OCI-LY1 (cell line): ENCODE data around the gene MLLT3.

Source experiments
- H2AFZ ChIP-seq: fragments of 200-600 bp; sonication (generic), shearing (Covaris generic); 2 replicates; pipeline ENCODE4 v1.6.0; 2014; ENCODE audit warnings: antibody characterized with exemption, mild to moderate bottlenecking, low read length
- H3F3A ChIP-seq: fragments of 200-600 bp; sonication (generic), shearing (Covaris generic); 2 replicates; pipeline ENCODE4 v1.6.0; 2014; ENCODE audit warnings: mild to moderate bottlenecking, antibody characterized with exemption, low read length, moderate library complexity; ENCODE audit not compliant: insufficient read depth
- H3K27ac ChIP-seq: fragments of 200-600 bp; sonication (generic); 2 replicates; pipeline ENCODE4 v1.5.1; 2014; ENCODE audit warnings: low read length, mixed run types, mild to moderate bottlenecking, low read depth; ENCODE audit not compliant: poor library complexity, severe bottlenecking
- H3K27me3 ChIP-seq: fragments of 200-600 bp; sonication (generic); 2 replicates; pipeline ENCODE4 v1.6.0; 2014; ENCODE audit warnings: antibody characterized with exemption, mild to moderate bottlenecking, low read length, moderate library complexity; ENCODE audit not compliant: insufficient read depth
- H3K36me3 ChIP-seq: fragments of 200-600 bp; sonication (generic); 2 replicates; pipeline ENCODE4 v1.6.1; 2014; ENCODE audit warnings: mild to moderate bottlenecking, antibody characterized with exemption, low read length, moderate library complexity, mixed read lengths; ENCODE audit not compliant: insufficient read depth
- H3K4me1 ChIP-seq: fragments of 200-600 bp; sonication (generic); 2 replicates; pipeline ENCODE4 v1.5.1; 2014; ENCODE audit warnings: mild to moderate bottlenecking, low read length, moderate library complexity; ENCODE audit not compliant: insufficient read depth, severe bottlenecking
- H3K4me2 ChIP-seq: fragments of 200-600 bp; sonication (generic), shearing (Covaris generic); 2 replicates; pipeline ENCODE4 v1.6.1; 2014; ENCODE audit warnings: low read length
- H3K4me3 ChIP-seq: fragments of 200-600 bp; sonication (generic); 2 replicates; pipeline ENCODE4 v1.5.1; 2014; ENCODE audit warnings: low read length, low read depth, mild to moderate bottlenecking, mixed read lengths; ENCODE audit not compliant: poor library complexity, severe bottlenecking
- H3K79me2 ChIP-seq: fragments of 200-600 bp; shearing (Covaris generic); 2 replicates; pipeline ENCODE4 v1.6.1; 2016; ENCODE audit warnings: mixed run types, low read length, mixed read lengths; ENCODE audit not compliant: insufficient read depth
- H3K9ac ChIP-seq: fragments of 200-600 bp; sonication (generic), shearing (Covaris generic); 2 replicates; pipeline ENCODE4 v1.6.1; 2014; ENCODE audit warnings: mild to moderate bottlenecking, low read length, mixed read lengths
- H3K9me2 ChIP-seq: fragments of 200-600 bp; sonication (generic), shearing (Covaris generic); 2 replicates; pipeline ENCODE4 v1.6.1; 2014; ENCODE audit warnings: low read depth, mild to moderate bottlenecking, low read length, mixed read lengths
- H3K9me3 ChIP-seq: fragments of 200-600 bp; shearing (Covaris generic); 2 replicates; pipeline ENCODE4 v1.6.1; 2014; ENCODE audit warnings: low read length, mixed read lengths
- H4K20me1 ChIP-seq: fragments of 200-600 bp; sonication (generic), shearing (Covaris generic); 2 replicates; pipeline ENCODE4 v1.6.0; 2016; ENCODE audit warnings: mild to moderate bottlenecking, low read length; ENCODE audit not compliant: insufficient read depth
- CTCF ChIP-seq: fragments of 200-600 bp; sonication (generic), shearing (Covaris generic); IDR thresholded peaks from 2 replicates; pipeline ENCODE4 v1.5.1; 2017; ENCODE audit warnings: mild to moderate bottlenecking, antibody characterized with exemption, low read length, moderate library complexity, mixed read lengths
- EZH2 ChIP-seq: fragments of 200-600 bp; sonication (generic), shearing (Covaris generic); IDR thresholded peaks from 2 replicates; pipeline ENCODE4 v1.8.0; 2017; ENCODE audit warnings: borderline replicate concordance, mixed run types, mild to moderate bottlenecking, antibody characterized with exemption, low read length, moderate library complexity, mixed read lengths

The MLLT3 gene

GRCh38 chr9:20480249-20480648 is 142.1 kb downstream of the MLLT3 start:
- Histone ChIP-seq H3K9me2 (no peaks in the 10 kb centered on the region), H3F3A (no peaks in the 10 kb centered on the region), H3K27me3 (no peaks in the 10 kb centered on the region), H4K20me1 (no peaks in the 10 kb centered on the region), H3K9ac (no peak overlapping the region), H3K79me2 (no peaks in the 10 kb centered on the region), H3K27ac (no peak overlapping the region), H3K4me2 (no peak overlapping the region), H3K4me3 (no peak overlapping the region), H3K4me1 (no peaks in the 10 kb centered on the region), H3K9me3 (no peaks in the 10 kb centered on the region), H3K36me3 (no peaks in the 10 kb centered on the region), H2AFZ (no peak overlapping the region)
- TF ChIP-seq CTCF, result no peak
- TF ChIP-seq EZH2, result no peak

- Histone ChIP-seq H2AFZ (no peak overlapping the region), H3K9me2 (no peaks in the 10 kb centered on the region)
- no peak for TF ChIP-seq CTCF
- TF ChIP-seq EZH2, result no peak
These were observed 142.7 kb downstream of the MLLT3 start for GRCh38 chr9:20479419-20480155.

GRCh38 chr9:20478786-20479185 is 143.5 kb downstream of the MLLT3 start:
- TF ChIP-seq CTCF, result no peak
- TF ChIP-seq EZH2, result no peak
- H3K4me1 ChIP-seq, result no peaks in the 10 kb centered on the region

More at GRCh38 chr9:20479419-20480155, 142.7 kb downstream of the MLLT3 start:
- no peaks in the 10 kb centered on the region for H3K9me3 ChIP-seq
- no peaks in the 10 kb centered on the region for H3K27me3 ChIP-seq
- H3K4me2 ChIP-seq, result no peak overlapping the region
- no peaks in the 10 kb centered on the region for H3K79me2 ChIP-seq
- no peaks in the 10 kb centered on the region for H3F3A ChIP-seq
- H3K27ac ChIP-seq, result no peak overlapping the region
- H3K4me3 ChIP-seq, result no peak overlapping the region
- no peak overlapping the region for H3K9ac ChIP-seq
- no peaks in the 10 kb centered on the region for H3K4me1 ChIP-seq
- no peaks in the 10 kb centered on the region for H3K36me3 ChIP-seq
- H4K20me1 ChIP-seq, result no peaks in the 10 kb centered on the region

More at GRCh38 chr9:20478786-20479185, 143.5 kb downstream of the MLLT3 start:
- H3K36me3 ChIP-seq, result no peaks in the 10 kb centered on the region
- H3K4me2 ChIP-seq, result no peak overlapping the region
- H3K9ac ChIP-seq, result no peak overlapping the region
- H3F3A ChIP-seq, result no peaks in the 10 kb centered on the region
- H3K79me2 ChIP-seq, result no peaks in the 10 kb centered on the region
- no peaks in the 10 kb centered on the region for H3K9me2 ChIP-seq
- H4K20me1 ChIP-seq, result no peaks in the 10 kb centered on the region
- H2AFZ ChIP-seq, result no peak overlapping the region
- H3K9me3 ChIP-seq, result no peaks in the 10 kb centered on the region
- H3K4me3 ChIP-seq, result no peak overlapping the region
- no peak overlapping the region for H3K27ac ChIP-seq
- no peaks in the 10 kb centered on the region for H3K27me3 ChIP-seq
